SK-N-SH (cell line): Measurements from ENCODE around the gene PFKM.

Experiments used
- CHD2 ChIP-seq: fragments of 150-350 bp; IDR thresholded peaks from 2 replicates; pipeline ENCODE4 v1.6.1; 2018; ENCODE audit warnings: low read length; ENCODE audit not compliant: partially characterized antibody
- EZH2phosphoT487 ChIP-seq: fragments of 200-600 bp; sonication (generic); IDR thresholded peaks from 2 replicates; pipeline ENCODE4 v1.6.1; 2017; ENCODE audit warnings: low read depth, mixed run types, mild to moderate bottlenecking, antibody characterized with exemption, moderate library complexity, borderline replicate concordance
- GABPA ChIP-seq: IDR thresholded peaks from 2 replicates; pipeline ENCODE4 v1.4.0; 2012; ENCODE audit warnings: low read depth, mild to moderate bottlenecking
- NFIC ChIP-seq: IDR thresholded peaks from 2 replicates; pipeline ENCODE4 v1.4.0; 2012; ENCODE audit warnings: borderline replicate concordance
- POLR2AphosphoS5 ChIP-seq: IDR thresholded peaks from 2 replicates; pipeline ENCODE4 v1.6.1; 2012; ENCODE audit warnings: low read depth, low read length
- RCOR1 ChIP-seq: fragments of 150-350 bp; IDR thresholded peaks from 2 replicates; pipeline ENCODE4 v1.6.1; 2017; ENCODE audit warnings: antibody characterized with exemption, low read length
- TEAD4 ChIP-seq: IDR thresholded peaks from 2 replicates; pipeline ENCODE4 v1.4.0; 2012; ENCODE audit warnings: mild to moderate bottlenecking, borderline replicate concordance; ENCODE audit not compliant: insufficient read depth
- TF ChIP-seq, protein P1 (sequence below): fragments of 150-350 bp; IDR thresholded peaks from 2 replicates; pipeline ENCODE4 v1.6.1; 2017; ENCODE audit warnings: antibody characterized with exemption, low read length, low read depth, borderline replicate concordance
- TF ChIP-seq, protein P2 (sequence below): IDR thresholded peaks from 2 replicates; pipeline ENCODE4 v1.6.1; 2012; ENCODE audit warnings: mild to moderate bottlenecking, low read depth, low read length, moderate library complexity
- TF ChIP-seq, protein P3 (sequence below): IDR thresholded peaks from 2 replicates; pipeline ENCODE4 v1.4.0; 2012; ENCODE audit warnings: low read depth
- TF ChIP-seq, protein P4 (sequence below): fragments of 200-600 bp; sonication (generic); IDR thresholded peaks from 2 replicates; pipeline ENCODE4 v1.6.1; 2017; ENCODE audit warnings: antibody characterized with exemption, mild to moderate bottlenecking, moderate library complexity

DNA sequence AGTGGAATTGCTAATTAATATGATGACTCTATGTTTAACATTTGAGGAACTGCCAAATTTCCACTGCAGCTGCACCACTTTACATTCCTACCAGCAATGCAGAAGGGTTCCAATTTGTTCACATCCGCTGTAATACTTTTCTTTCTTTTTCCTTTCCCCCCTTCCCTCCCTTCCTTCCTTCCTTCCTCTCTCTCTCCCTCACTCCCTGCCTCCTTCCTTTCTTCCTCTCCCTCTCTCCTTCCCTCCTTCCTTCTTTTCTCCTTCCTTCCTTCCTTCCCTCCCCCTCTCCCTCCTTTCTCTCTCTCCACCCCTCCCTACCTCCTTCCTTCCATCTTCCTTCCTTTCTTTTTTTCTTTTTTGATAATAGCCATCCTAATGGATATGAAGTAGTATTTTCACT lies 3.2 kb upstream of the PFKM start:
- TF ChIP-seq, protein P1, sequence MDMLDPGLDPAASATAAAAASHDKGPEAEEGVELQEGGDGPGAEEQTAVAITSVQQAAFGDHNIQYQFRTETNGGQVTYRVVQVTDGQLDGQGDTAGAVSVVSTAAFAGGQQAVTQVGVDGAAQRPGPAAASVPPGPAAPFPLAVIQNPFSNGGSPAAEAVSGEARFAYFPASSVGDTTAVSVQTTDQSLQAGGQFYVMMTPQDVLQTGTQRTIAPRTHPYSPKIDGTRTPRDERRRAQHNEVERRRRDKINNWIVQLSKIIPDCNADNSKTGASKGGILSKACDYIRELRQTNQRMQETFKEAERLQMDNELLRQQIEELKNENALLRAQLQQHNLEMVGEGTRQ, result no peak
- TF ChIP-seq, protein P2, sequence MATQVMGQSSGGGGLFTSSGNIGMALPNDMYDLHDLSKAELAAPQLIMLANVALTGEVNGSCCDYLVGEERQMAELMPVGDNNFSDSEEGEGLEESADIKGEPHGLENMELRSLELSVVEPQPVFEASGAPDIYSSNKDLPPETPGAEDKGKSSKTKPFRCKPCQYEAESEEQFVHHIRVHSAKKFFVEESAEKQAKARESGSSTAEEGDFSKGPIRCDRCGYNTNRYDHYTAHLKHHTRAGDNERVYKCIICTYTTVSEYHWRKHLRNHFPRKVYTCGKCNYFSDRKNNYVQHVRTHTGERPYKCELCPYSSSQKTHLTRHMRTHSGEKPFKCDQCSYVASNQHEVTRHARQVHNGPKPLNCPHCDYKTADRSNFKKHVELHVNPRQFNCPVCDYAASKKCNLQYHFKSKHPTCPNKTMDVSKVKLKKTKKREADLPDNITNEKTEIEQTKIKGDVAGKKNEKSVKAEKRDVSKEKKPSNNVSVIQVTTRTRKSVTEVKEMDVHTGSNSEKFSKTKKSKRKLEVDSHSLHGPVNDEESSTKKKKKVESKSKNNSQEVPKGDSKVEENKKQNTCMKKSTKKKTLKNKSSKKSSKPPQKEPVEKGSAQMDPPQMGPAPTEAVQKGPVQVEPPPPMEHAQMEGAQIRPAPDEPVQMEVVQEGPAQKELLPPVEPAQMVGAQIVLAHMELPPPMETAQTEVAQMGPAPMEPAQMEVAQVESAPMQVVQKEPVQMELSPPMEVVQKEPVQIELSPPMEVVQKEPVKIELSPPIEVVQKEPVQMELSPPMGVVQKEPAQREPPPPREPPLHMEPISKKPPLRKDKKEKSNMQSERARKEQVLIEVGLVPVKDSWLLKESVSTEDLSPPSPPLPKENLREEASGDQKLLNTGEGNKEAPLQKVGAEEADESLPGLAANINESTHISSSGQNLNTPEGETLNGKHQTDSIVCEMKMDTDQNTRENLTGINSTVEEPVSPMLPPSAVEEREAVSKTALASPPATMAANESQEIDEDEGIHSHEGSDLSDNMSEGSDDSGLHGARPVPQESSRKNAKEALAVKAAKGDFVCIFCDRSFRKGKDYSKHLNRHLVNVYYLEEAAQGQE, result no peak
- TF ChIP-seq, protein P3, sequence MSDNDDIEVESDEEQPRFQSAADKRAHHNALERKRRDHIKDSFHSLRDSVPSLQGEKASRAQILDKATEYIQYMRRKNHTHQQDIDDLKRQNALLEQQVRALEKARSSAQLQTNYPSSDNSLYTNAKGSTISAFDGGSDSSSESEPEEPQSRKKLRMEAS, result no peak
- TF ChIP-seq RCOR1 (no peak), TEAD4 (no peak), NFIC (no peak), POLR2AphosphoS5 (no peak), GABPA (no peak), EZH2phosphoT487 (no peak), CHD2 (no peak)
- TF ChIP-seq, protein P4, sequence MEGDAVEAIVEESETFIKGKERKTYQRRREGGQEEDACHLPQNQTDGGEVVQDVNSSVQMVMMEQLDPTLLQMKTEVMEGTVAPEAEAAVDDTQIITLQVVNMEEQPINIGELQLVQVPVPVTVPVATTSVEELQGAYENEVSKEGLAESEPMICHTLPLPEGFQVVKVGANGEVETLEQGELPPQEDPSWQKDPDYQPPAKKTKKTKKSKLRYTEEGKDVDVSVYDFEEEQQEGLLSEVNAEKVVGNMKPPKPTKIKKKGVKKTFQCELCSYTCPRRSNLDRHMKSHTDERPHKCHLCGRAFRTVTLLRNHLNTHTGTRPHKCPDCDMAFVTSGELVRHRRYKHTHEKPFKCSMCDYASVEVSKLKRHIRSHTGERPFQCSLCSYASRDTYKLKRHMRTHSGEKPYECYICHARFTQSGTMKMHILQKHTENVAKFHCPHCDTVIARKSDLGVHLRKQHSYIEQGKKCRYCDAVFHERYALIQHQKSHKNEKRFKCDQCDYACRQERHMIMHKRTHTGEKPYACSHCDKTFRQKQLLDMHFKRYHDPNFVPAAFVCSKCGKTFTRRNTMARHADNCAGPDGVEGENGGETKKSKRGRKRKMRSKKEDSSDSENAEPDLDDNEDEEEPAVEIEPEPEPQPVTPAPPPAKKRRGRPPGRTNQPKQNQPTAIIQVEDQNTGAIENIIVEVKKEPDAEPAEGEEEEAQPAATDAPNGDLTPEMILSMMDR, result no peak
